COLO668 (cell line): ENCODE results near the gene IGSF21.

Experiments
- DNase-seq: peaks from one replicate; lab custom pipeline; 2025; ENCODE audit not compliant: unreplicated experiment; lab: John Stamatoyannopoulos, UW

IGSF21 gene

DNA sequence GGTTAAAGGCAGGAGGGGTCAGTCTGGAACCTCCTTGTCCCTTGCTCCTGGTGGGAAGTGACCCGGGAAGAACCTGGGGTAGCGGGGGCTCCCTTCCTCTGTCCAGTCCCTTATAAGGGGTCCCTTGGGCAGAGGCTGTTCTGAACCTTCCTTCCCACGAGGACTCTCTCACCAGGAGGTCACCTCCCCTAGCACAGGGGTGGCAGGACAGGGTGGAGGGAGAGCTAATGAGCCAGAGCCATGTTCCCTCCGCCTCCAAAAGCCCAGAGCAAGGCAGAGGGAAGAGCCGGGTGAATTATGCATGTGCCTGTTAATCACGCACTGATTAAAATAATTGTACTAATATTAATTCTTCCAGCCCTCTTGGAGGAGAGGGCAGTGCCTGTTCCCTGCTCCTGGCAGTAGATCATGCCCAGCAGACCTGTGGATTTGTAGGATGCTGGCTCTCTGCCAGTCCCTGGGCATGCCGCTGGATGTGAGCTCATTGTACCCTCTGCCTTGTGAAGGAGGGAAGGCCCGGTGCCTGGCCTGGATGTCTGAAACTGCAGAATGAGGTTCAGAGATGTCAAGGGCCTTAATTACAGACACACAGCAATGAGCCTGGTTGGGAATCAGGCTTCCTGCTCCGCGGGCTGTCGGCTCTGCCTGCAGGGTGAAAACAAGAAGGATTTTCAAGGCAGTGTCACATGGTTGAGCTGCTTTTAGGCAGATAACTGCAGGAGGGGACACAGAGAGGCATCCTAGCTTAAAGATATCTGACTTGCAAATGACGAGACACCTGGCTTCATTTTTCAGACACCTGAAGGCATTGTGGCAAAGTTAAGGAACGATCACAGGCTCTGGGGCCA, 68.2 kb downstream of the IGSF21 start:
- peak; percentile 21 for DNase-seq

DNA sequence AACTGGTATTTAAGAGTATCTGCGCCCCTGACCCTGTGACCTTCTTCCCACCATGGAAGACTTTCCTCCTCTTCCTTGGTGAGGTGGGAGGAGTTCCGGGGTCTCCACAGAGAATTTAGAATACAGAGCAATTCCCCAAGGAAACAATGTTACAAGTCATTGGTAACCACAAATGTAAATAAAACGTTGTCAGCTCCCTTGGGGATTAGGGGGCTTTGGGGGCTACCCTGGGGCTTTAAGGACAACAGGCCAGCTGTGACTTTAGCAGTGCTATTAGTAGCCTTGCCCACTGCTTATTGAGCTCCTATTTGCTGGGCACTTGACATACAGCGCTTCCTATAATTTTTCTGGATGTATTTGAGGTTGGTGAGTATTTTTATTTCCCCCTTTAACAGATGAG, 69.0 kb downstream of the IGSF21 start:
- no peak for DNase-seq

GRCh38 chr1:18178111-18178510, 70.5 kb downstream of the IGSF21 start:
- DNase-seq: no peak

- no peak for DNase-seq
Observed at GRCh38 chr1:18179009-18179408, 71.4 kb downstream of the IGSF21 start.

DNA sequence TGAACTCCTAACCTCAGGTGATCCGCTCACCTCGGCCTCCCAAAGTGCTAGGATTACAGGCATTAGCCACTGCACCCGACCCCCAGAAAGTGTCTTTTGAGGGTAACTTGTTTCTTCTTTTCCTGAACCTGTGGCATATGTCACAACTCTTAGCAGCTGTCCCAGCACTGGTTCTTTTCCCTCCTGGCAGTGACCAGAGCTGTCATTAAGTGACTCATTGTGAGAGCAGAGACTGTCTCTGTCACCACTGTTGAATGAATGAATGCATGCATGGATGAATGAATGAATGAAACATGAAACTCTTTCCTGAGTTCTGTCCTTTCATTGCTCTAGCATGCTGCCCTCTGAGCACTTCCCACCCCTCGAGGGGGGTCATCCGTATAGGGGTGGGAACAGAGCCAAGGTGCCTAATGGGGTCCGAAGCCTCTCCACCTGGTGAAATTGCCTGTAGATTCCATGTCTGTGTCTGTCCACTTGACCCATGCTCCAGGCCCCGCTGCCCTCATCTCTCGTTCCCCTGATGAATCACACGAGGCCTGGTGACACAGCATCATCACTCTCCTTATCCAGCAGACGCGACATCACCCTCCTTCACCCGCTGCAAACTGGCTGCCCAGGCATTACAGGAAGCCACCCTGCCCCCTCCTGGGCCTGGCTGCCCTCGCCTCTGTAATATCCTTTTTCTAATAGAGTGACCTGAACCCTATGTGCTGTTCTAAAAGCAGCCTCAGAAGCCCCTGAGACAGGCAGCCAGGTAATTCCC, 75.0 kb downstream of the IGSF21 start:
- peak; percentile 39 for DNase-seq

- no peak for DNase-seq
Observed at GRCh38 chr1:18183533-18183932, 75.9 kb downstream of the IGSF21 start.

GRCh38 chr1:18187054-18187453, 79.5 kb downstream of the IGSF21 start:
- no peak for DNase-seq

DNA sequence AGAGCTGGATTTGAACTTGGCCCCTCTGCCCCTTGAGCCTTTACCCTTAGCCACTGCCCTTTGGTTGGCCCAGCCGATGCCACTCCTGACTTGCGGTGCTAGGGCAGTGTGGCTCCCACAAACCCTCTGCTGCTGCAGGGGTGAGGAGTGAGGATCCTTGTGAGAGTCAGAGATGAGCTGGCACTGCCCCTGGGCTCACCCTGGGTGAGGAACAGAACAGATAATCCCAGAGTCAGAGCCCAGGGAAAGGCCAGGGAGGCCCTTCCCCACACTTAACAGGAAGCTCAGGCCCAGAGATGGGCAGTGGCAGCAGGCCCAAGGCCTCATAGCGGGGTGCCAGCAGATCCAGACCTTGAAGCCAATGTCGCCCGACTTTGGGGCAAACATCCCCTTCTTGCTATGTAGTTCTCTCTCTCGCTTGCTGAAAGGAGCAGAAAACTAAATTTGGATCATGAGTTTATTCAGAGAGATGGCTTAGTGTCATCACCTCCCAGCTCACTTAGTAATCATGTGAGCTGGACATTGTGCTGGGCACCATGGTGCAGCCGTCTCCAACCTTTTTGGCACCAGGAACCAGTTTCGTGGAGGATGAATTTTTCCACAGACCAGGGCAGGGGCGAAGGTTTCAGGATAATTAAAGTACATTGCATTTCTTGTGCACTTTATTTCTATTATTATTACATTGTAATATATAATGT, 81.4 kb downstream of the IGSF21 start:
- no peak for DNase-seq

- no peak for DNase-seq
Observed at GRCh38 chr1:18190598-18190997, 83.0 kb downstream of the IGSF21 start.

DNA sequence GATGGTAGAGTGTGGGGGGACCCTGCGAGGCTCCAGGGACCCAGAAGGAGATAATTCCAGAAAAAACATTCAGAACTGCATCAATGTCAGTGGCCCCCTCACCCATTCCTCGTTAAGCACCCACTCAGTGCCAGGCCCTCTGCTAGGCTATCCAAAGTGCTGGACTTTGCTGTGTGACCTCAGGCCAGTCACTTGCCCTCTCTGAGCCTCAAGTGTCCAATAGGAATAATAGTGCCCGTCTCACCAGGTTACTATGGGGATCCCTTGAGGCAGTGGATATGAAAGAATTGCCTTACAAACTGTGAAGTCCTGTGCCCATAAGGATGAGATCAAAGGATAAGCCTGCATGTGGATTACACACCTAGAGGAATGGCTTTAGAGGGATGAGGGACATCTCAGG, 83.4 kb downstream of the IGSF21 start:
- no peak for DNase-seq

DNA sequence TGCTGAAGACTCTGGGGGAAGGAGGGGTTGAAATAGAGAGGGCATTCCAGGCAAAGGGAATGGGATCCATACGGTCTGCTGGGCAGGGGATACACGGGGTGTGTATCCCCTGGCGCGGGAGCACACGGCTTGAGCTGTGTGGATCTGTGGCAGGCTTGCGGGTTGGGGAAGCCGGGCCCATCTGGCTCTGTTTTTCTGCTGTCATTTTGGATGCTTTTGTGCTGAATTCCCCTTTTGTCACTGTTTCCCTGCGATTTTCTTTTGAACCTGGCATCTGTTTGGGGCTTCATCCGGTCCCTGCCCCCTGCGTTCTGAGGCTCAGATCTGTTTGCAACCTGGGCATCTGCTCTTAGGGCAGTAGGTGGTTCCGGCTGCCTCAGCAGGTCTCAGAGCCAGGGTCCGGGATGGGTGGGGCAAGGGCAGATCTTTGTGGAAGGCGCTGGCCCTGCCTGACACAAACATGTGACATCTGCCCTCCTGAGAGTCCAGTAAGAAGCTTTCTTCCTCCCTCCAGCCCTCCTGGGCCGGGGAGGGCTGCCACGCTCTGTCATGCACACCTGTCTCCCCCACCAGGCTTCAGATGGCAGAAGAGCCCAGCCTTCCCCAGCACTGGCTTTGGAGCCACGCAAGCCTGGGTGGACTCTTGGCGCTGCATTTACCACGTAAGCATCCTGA, 84.0 kb downstream of the IGSF21 start:
- DNase-seq: no peak

- no peak for DNase-seq
Observed at GRCh38 chr1:18192182-18192581, 84.6 kb downstream of the IGSF21 start.

DNA sequence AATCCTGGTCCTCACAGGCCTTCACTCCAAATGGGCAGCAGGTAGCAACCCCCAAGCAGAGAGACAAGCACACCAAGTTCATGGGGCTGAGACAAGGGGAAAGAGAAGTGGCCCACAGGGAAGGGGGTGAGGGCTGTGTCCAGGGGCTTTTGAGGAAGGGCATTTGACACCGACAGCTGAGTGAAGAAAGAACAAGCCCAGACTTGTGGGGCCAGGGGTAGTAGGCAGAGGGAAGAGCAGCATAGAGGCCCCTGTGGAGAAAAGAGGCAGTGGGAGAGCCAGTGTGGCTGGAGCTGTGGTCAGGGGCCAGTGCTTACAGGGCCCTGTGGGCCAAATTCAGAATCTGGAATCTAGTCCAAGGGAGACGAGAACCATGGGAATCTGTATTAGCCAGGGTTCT, 85.4 kb downstream of the IGSF21 start:
- no peak for DNase-seq

- DNase-seq: no peak
Observed at GRCh38 chr1:18197299-18197698, 89.7 kb downstream of the IGSF21 start.

GRCh38 chr1:18198260-18198659, 90.7 kb downstream of the IGSF21 start:
- DNase-seq: no peak

- peak; percentile 58 for DNase-seq
Observed at GRCh38 chr1:18199462-18199861, 91.9 kb downstream of the IGSF21 start.

DNA sequence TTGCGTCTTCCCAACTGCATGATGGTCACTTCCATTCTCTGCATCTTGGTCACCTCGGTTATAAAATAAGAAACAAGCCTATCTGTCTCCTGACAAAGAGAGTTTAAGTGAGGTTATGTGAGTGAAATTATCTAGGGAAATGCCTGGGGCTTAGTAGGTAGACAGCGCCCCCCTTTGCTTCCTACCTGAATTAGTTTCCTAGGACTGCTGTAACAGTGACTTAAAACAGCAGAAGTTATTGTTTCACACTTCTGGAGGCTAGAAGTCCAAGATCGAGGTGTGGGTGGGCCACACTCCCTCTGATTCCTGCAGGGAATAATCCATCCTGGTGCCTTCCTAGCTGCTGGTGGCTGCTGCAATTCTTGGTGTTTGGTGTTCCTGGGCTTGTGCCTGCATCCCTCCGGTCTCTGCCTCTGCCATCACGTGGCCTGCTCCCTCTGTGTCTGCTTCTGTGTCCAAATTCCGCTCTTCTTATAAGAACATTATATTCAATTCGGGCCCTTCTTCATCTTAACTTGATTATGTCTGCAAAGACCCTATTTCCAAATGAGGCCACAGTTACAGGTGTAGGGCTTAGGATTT, 92.6 kb downstream of the IGSF21 start:
- no peak for DNase-seq

DNA sequence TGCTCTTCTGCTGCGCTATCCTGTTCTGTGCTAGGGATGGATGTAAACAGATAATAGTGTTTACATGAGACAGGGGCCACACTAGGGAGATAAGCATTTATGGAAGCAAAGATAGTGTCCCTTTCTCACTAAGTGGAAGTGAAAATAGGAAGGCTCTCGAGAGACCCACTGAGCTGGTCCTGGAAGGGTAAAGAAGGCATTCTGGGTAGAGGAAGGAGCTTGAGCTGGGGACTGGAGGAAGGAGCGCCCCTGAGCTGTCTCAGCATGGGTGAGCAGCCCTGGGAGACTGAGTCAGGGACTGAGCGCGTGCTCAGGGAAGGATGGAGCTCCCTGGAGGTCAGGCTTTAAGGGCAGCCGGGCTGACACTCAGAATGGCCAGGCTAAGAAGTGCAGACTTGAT, 93.3 kb downstream of the IGSF21 start:
- DNase-seq: no peak

GRCh38 chr1:18201997-18202719, 94.6 kb downstream of the IGSF21 start:
- DNase-seq: no peak

DNA sequence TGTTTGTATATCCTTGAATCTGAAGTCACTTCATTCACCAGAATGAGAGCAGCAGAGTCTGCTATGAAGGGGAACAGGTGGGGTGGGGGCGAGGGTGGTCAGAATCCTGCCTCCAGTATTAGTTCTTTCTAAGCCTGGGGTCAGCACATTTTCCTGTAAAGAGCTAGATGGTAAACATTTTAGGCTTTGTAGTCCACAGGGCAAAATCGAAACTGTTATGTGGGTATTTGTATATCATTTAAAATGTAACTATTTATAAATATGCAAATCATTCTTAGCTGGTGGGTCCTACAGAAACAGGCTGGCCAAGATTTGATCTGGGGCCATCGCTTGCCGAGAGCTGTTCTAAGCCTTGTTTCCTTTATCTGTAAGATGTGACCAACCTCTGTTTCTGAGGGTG, 96.0 kb downstream of the IGSF21 start:
- DNase-seq: no peak
